CD4-positive, alpha-beta memory T cell (primary cell): ENCODE data around the gene UNC119. TPM values are rescaled to one million over a fixed set of nuclear protein-coding genes. Genes with fewer than 3 reads are reported as not detected.

Experiments
- CTCF ChIA-PET: fragments of 350-600 bp; sonication (Branson Sonifier 250); formaldehyde crosslinking; loops from one replicate; lab custom pipeline; 2021; ENCODE audit warnings: inconsistent platforms; ENCODE audit not compliant: partially characterized antibody; lab: Charles Lee
- POLR2A ChIA-PET: fragments of 350-600 bp; sonication (Branson Sonifier 250); formaldehyde crosslinking; loops from one replicate; lab custom pipeline; 2021; ENCODE audit not compliant: partially characterized antibody; lab: Charles Lee
- DNase-seq, 5 donors: peaks; one replicate each; pipeline versions ENCODE4 v3.0.0 to v3.0.0-alpha.2; 2020 to 2022; ENCODE audit warnings: mixed read lengths in 1 of 5
- H3K27ac ChIP-seq: one replicate; pipeline ENCODE4 v1.7.0; 2013; ENCODE audit warnings: low read depth, low read length
- H3K27me3 ChIP-seq: 2 replicates; pipeline ENCODE4 v1.7.0; 2013; ENCODE audit warnings: mild to moderate bottlenecking, low read length, moderate library complexity; ENCODE audit not compliant: insufficient read depth
- H3K36me3 ChIP-seq: 2 replicates; pipeline ENCODE4 v1.7.0; 2013; ENCODE audit warnings: mild to moderate bottlenecking, low read length, moderate library complexity; ENCODE audit not compliant: insufficient read depth
- H3K4me1 ChIP-seq: 2 replicates; pipeline ENCODE4 v1.7.0; 2013; ENCODE audit warnings: mild to moderate bottlenecking, low read length, moderate library complexity; ENCODE audit not compliant: insufficient read depth
- H3K4me3 ChIP-seq, 2 donors: one replicate each; pipeline ENCODE4 v1.7.0; 2013; ENCODE audit warnings: low read length in 2 of 2, mild to moderate bottlenecking in 1 of 2
- H3K9me3 ChIP-seq, 2 donors: one replicate each; pipeline ENCODE4 v1.7.0; 2013; ENCODE audit warnings: low read length in 2 of 2, control low read depth in 1 of 2; ENCODE audit not compliant: control insufficient read depth in 1 of 2
- H3K27ac Mint-ChIP-seq, 7 donors: one replicate each; pipeline ENCODE4 v1.8.0; 2020 to 2021; ENCODE audit warnings: mixed read lengths in 7 of 7, mild to moderate bottlenecking in 6 of 7, inconsistent platforms in 3 of 7, moderate library complexity in 3 of 7
- H3K27me3 Mint-ChIP-seq, 2 donors: one replicate each; pipeline ENCODE4 v1.8.0; 2020 to 2021; ENCODE audit warnings: mixed read lengths in 2 of 2
- H3K36me3 Mint-ChIP-seq, 2 donors: one replicate each; pipeline ENCODE4 v1.8.0; 2020 to 2021; ENCODE audit warnings: mixed read lengths in 2 of 2, inconsistent platforms in 1 of 2, mild to moderate bottlenecking in 1 of 2
- H3K4me1 Mint-ChIP-seq, 4 donors: one replicate each; pipeline ENCODE4 v1.8.0; 2020 to 2021; ENCODE audit warnings: mixed read lengths in 4 of 4, mild to moderate bottlenecking in 1 of 4
- H3K4me3 Mint-ChIP-seq, 8 donors: one replicate each; pipeline ENCODE4 v1.8.0; 2020 to 2021; ENCODE audit warnings: mixed read lengths in 8 of 8, mild to moderate bottlenecking in 7 of 8, moderate library complexity in 6 of 8, inconsistent platforms in 3 of 8
- H3K9me3 Mint-ChIP-seq, 8 donors: one replicate each; pipeline ENCODE4 v1.8.0; 2020 to 2021; ENCODE audit warnings: mixed read lengths in 8 of 8, mild to moderate bottlenecking in 5 of 8, inconsistent platforms in 3 of 8, moderate library complexity in 1 of 8
- intact Hi-C: fragments of 100-400 bp; cut with micrococcal nuclease; formaldehyde crosslinking; loops from one replicate; pipeline ENCODE4 v1.15.1; 2023
- polyA plus RNA-seq, 2 donors: library from polyadenylated mRNA; unstranded; fragments of 300-500 nt; fragmentation: Illumina TruSeq; gene quantifications; one replicate each; pipeline ENCODE4 v1.2.3, GENCODE V29; 2021
- total RNA-seq, 2 experiments: library from RNA; stranded (reverse); gene quantifications; one replicate each; pipeline ENCODE4 v1.2.3, GENCODE V29; 2021

Gene UNC119
- total and polyA plus RNA-seq, 4 experiments from 2014 or later, result 31.8 to 44.0 (median 39.2) TPM

DNA sequence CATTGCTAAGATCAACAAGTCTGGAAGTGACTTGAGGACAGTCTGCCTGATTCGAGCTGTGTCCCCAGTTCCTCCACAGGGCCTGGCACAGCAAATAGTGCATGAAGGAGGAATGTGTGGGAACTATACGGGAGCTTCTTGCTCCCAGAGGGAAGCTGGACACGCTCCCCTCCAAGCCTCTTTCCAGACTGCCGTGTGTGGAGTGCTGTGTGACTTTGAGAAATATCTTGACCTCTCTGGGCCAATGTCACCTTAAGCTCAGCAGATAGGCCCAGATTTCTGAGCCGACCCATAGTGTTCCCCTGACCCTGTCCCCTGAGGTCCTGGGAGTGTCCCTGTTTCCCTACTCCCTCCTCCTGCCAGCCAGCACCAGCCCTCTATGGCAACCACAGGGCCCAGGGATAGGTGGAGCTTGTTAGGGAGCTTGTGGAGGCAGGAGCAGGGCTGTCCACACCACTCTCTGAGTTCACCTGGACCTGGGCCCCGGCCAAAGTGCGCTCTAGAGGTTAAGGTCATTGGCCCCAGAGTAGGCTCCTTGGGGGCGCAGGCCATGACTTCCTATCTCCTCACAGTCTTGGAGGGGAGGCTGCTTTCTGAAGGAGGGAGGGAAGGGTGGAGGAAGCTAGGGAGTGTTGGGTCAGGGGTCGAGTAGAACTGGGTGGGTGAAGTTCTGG is 52.6 kb downstream of the UNC119 start:
- H3K27ac Mint-ChIP-seq, result no peak overlapping the region
- CTCF ChIA-PET, result interaction anchor here (1.4 kb wide), 1 partner anchor 49 kb away, joined by 4 read pairs; no protein-coding TSS in a partner anchor
- H3K9me3 Mint-ChIP-seq, result no peaks in the 10 kb centered on the region
- no peak overlapping the region for H3K4me3 ChIP-seq
- no peak for DNase-seq
- POLR2A ChIA-PET, result no interaction called here
- H3K27me3 ChIP-seq, result no peaks in the 10 kb centered on the region
- intact Hi-C loops, result no loop called here
- peaks cover 0 to 2% of the 10 kb centered on the region in 2 donors for H3K27me3 Mint-ChIP-seq
- H3K36me3 ChIP-seq, result no peaks in the 10 kb centered on the region
- H3K4me3 Mint-ChIP-seq, result no peak overlapping the region
- no peak overlapping the region for H3K27ac ChIP-seq
- H3K36me3 Mint-ChIP-seq, result no peaks in the 10 kb centered on the region
- no peaks in the 10 kb centered on the region for H3K4me1 ChIP-seq
- no peaks in the 10 kb centered on the region for H3K4me1 Mint-ChIP-seq
- no peaks in the 10 kb centered on the region for H3K9me3 ChIP-seq

GRCh38 chr17:28499364-28499664 is 53.1 kb downstream of the UNC119 start:
- H3K36me3 Mint-ChIP-seq, result no peaks in the 10 kb centered on the region

DNA sequence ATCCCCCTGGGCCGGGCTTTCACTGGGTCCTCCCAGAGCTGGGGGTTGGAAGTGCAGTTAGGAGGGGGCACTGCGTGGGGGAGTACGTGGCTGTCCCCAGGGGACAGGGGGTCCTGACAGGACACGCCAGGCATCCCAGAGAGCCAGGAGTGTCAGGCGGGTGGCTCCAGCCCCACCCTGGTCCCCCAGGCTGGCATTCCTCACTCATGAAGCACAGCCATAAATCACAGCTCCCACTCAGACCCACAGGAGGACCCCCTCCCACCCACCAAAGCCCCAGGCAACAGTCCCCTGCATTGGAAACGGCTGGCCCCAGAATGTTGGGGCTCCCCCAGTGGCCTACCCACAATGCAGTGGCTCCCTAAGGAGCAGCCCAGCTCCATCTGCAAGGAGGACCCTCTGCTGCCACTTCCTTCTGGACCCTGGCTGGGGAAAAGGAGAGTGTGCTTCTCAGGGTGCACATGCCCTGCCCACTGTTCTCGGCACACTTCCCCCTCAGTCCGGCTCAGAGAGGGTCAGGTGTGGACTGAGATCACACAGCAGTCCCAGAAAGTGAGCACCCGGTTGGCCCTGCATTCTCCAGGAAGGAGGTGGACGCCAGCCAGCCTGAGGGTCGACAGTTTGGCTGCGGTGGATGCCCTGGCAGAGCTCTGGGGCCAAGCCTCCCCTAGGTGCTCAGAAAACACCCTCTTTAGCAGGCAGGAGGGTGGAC is 53.6 kb downstream of the UNC119 start:
- no peaks in the 10 kb centered on the region for H3K9me3 Mint-ChIP-seq
- no peaks in the 10 kb centered on the region for H3K27me3 Mint-ChIP-seq
- H3K4me1 Mint-ChIP-seq, result no peaks in the 10 kb centered on the region
- CTCF ChIA-PET, result interaction anchor here (1.4 kb wide), 1 partner anchor 50 kb away, joined by 4 read pairs; no protein-coding TSS in a partner anchor
- H3K36me3 ChIP-seq, result no peaks in the 10 kb centered on the region
- H3K27ac ChIP-seq, result no peak overlapping the region
- no peak overlapping the region for H3K4me3 Mint-ChIP-seq
- H3K27me3 ChIP-seq, result no peaks in the 10 kb centered on the region
- no peaks in the 10 kb centered on the region for H3K9me3 ChIP-seq
- POLR2A ChIA-PET, result no interaction called here
- no peak overlapping the region for H3K27ac Mint-ChIP-seq
- H3K4me1 ChIP-seq, result no peaks in the 10 kb centered on the region
- no peak overlapping the region for H3K4me3 ChIP-seq
- H3K36me3 Mint-ChIP-seq, result no peaks in the 10 kb centered on the region
- no peak for DNase-seq
- intact Hi-C loops, result no loop called here

More at GRCh38 chr17:28499364-28499664, 53.1 kb downstream of the UNC119 start:
- DNase-seq, result no peak
- Mint-ChIP-seq H3K9me3 (no peaks in the 10 kb centered on the region), H3K4me3 (no peak overlapping the region), H3K27me3 (no peaks in the 10 kb centered on the region), H3K4me1 (no peaks in the 10 kb centered on the region), H3K27ac (no peak overlapping the region)
- no peaks in the 10 kb centered on the region for H3K27me3 ChIP-seq
- no peaks in the 10 kb centered on the region for H3K36me3 ChIP-seq
- no peak overlapping the region for H3K27ac ChIP-seq
- H3K4me1 ChIP-seq, result no peaks in the 10 kb centered on the region
- H3K9me3 ChIP-seq, result no peaks in the 10 kb centered on the region
- ChIA-PET POLR2A (no interaction called here), CTCF (interaction anchor here (1.4 kb wide), 1 partner anchor 50 kb away, joined by 4 read pairs; no protein-coding TSS in a partner anchor)
- intact Hi-C loops, result no loop called here
- no peak overlapping the region for H3K4me3 ChIP-seq

GRCh38 chr17:28497931-28498330 is 54.5 kb downstream of the UNC119 start:
- Mint-ChIP-seq H3K36me3 (no peaks in the 10 kb centered on the region), H3K4me3 (no peak overlapping the region), H3K27me3 (peaks cover 0 to 2% of the 10 kb centered on the region in 2 donors), H3K9me3 (no peaks in the 10 kb centered on the region), H3K27ac (no peak overlapping the region), H3K4me1 (no peaks in the 10 kb centered on the region)
- ChIA-PET CTCF (interaction anchor here (1.3 to 4.4 kb wide), 2 partner anchors 116 to 121 kb away, joined by 3 to 51 read pairs; partner anchors contain the start of gene RSKR), POLR2A (no interaction called here)
- Histone ChIP-seq H3K27ac (no peak overlapping the region), H3K4me3 (no peak overlapping the region), H3K27me3 (no peaks in the 10 kb centered on the region), H3K9me3 (no peaks in the 10 kb centered on the region), H3K36me3 (no peaks in the 10 kb centered on the region), H3K4me1 (no peaks in the 10 kb centered on the region)
- intact Hi-C loops, result no loop called here
- DNase-seq, result no peak

Other genes with a start within 250 kb of the UNC119 start
- gene TMEM97, start 233.4 kb downstream of the UNC119 start, total RNA-seq, result 1 to 10 TPM; 2.4 to 2.6 TPM
- gene TMEM97, start 233.4 kb downstream of the UNC119 start, polyA plus RNA-seq, result 1 to 10 TPM; 5.5 to 6.2 TPM
- 10 to 100 TPM; 42.9 to 43.6 TPM for gene IFT20, start 217.2 kb downstream of the UNC119 start, total RNA-seq
- gene IFT20, start 217.2 kb downstream of the UNC119 start, polyA plus RNA-seq, result 10 to 100 TPM; 38.7 to 63.7 TPM
- 10 to 100 TPM; 26.2 to 32.1 TPM for gene TNFAIP1, start 216.9 kb downstream of the UNC119 start, total RNA-seq
- gene TNFAIP1, start 216.9 kb downstream of the UNC119 start, polyA plus RNA-seq, result 10 to 100 TPM in 1 of 2 donors, 1 to 10 TPM in 1; 4.1 to 16.1 TPM
- gene POLDIP2, start 195.1 kb downstream of the UNC119 start, total RNA-seq, result 10 to 100 TPM; 27.8 to 28.7 TPM
- 100 to 1,000 TPM in 1 of 2 donors, 10 to 100 TPM in 1; 67.8 to 125 TPM for gene POLDIP2, start 195.1 kb downstream of the UNC119 start, polyA plus RNA-seq
- not detected for gene SEBOX, start 187.4 kb downstream of the UNC119 start, total RNA-seq
- gene SEBOX, start 187.4 kb downstream of the UNC119 start, polyA plus RNA-seq, result not detected
- under 1 TPM in 1 of 2 experiments, not detected in 1; 0.28 TPM for gene VTN, start 182.3 kb downstream of the UNC119 start, total RNA-seq
- not detected for gene VTN, start 182.3 kb downstream of the UNC119 start, polyA plus RNA-seq
- 10 to 100 TPM; 37.6 to 40.3 TPM for gene SARM1, start 180.9 kb downstream of the UNC119 start, total RNA-seq
- gene SARM1, start 180.9 kb downstream of the UNC119 start, polyA plus RNA-seq, result 1 to 10 TPM; 7.3 to 9.7 TPM
- 1 to 10 TPM; 2.4 to 2.6 TPM for gene SLC46A1, start 146.4 kb downstream of the UNC119 start, total RNA-seq
- 1 to 10 TPM in 1 of 2 donors, not detected in 1; 2.3 TPM for gene SLC46A1, start 146.4 kb downstream of the UNC119 start, polyA plus RNA-seq
- not detected for gene SLC13A2, start 79.0 kb downstream of the UNC119 start, total RNA-seq
- gene SLC13A2, start 79.0 kb downstream of the UNC119 start, polyA plus RNA-seq, result not detected
- gene FOXN1, start 46.3 kb downstream of the UNC119 start, total RNA-seq, result not detected
- not detected for gene FOXN1, start 46.3 kb downstream of the UNC119 start, polyA plus RNA-seq
- 10 to 100 TPM; 57.9 to 58.2 TPM for gene PIGS, start 18.9 kb upstream of the UNC119 start, total RNA-seq
- gene PIGS, start 18.9 kb upstream of the UNC119 start, polyA plus RNA-seq, result 10 to 100 TPM; 57.3 to 69.8 TPM
- 10 to 100 TPM; 30.1 to 33.7 TPM for gene ALDOC, start 24.3 kb upstream of the UNC119 start, total RNA-seq
- gene ALDOC, start 24.3 kb upstream of the UNC119 start, polyA plus RNA-seq, result 10 to 100 TPM; 50.2 to 62.2 TPM
- gene SPAG5, start 46.4 kb upstream of the UNC119 start, total RNA-seq, result 10 to 100 TPM in 1 of 2 experiments, 1 to 10 TPM in 1; 9.2 to 10.2 TPM
- gene SPAG5, start 46.4 kb upstream of the UNC119 start, polyA plus RNA-seq, result 1 to 10 TPM in 1 of 2 donors, not detected in 1; 1.4 TPM
- gene RSKR, start 61.6 kb upstream of the UNC119 start, total RNA-seq, result 10 to 100 TPM; 27.2 to 29.6 TPM
- not detected for gene RSKR, start 61.6 kb upstream of the UNC119 start, polyA plus RNA-seq
- 100 to 1,000 TPM; 132 to 149 TPM for gene BLTP2, start 92.5 kb upstream of the UNC119 start, total RNA-seq
- gene BLTP2, start 92.5 kb upstream of the UNC119 start, polyA plus RNA-seq, result 10 to 100 TPM; 23.5 to 49.9 TPM
- gene SDF2, start 109.3 kb upstream of the UNC119 start, total RNA-seq, result 10 to 100 TPM; 41.5 to 48.1 TPM
- gene SDF2, start 109.3 kb upstream of the UNC119 start, polyA plus RNA-seq, result 10 to 100 TPM; 56.3 to 92.0 TPM
- gene SUPT6H, start 109.6 kb upstream of the UNC119 start, total RNA-seq, result 100 to 1,000 TPM in 1 of 2 experiments, 10 to 100 TPM in 1; 96.5 to 102 TPM
- 10 to 100 TPM in 1 of 2 donors, under 1 TPM in 1; 0.81 to 24.0 TPM for gene SUPT6H, start 109.6 kb upstream of the UNC119 start, polyA plus RNA-seq
- 10 to 100 TPM; 14.3 to 17.4 TPM for gene PROCA1, start 159.3 kb upstream of the UNC119 start, total RNA-seq
- gene PROCA1, start 159.3 kb upstream of the UNC119 start, polyA plus RNA-seq, result 1 to 10 TPM in 1 of 2 donors, under 1 TPM in 1; 0.12 to 1.4 TPM
- 1 to 10 TPM; 4.0 to 6.3 TPM for gene RAB34, start 165.2 kb upstream of the UNC119 start, total RNA-seq
- 1 to 10 TPM; 3.0 to 8.7 TPM for gene RAB34, start 165.2 kb upstream of the UNC119 start, polyA plus RNA-seq
- gene RPL23A, start 167.4 kb upstream of the UNC119 start, total RNA-seq, result 1,000 to 10,000 TPM; 3,285 to 3,424 TPM
- gene RPL23A, start 167.4 kb upstream of the UNC119 start, polyA plus RNA-seq, result 1,000 to 10,000 TPM; 5,402 to 5,583 TPM
- gene TLCD1, start 173.6 kb upstream of the UNC119 start, total RNA-seq, result 1 to 10 TPM; 1.0 to 2.2 TPM
- under 1 TPM in 1 of 2 donors, not detected in 1; 0.52 TPM for gene TLCD1, start 173.6 kb upstream of the UNC119 start, polyA plus RNA-seq
- 10 to 100 TPM; 11.4 to 13.8 TPM for gene NEK8, start 176.2 kb upstream of the UNC119 start, total RNA-seq
- 1 to 10 TPM; 1.9 to 4.5 TPM for gene NEK8, start 176.2 kb upstream of the UNC119 start, polyA plus RNA-seq
- gene TRAF4, start 191.4 kb upstream of the UNC119 start, total RNA-seq, result 10 to 100 TPM; 31.2 to 32.9 TPM
- 1 to 10 TPM in 1 of 2 donors, under 1 TPM in 1; 0.61 to 2.5 TPM for gene TRAF4, start 191.4 kb upstream of the UNC119 start, polyA plus RNA-seq